Activated T-cell treated with anti-CD3 and anti-CD28 coated beads for 48 hours (primary cell): ENCODE data around the gene SCIMP.
"Not testable (repeated sequence)": the region's sequence is repeated elsewhere in the genome, so short reads cannot be mapped to it uniquely, and the experiment has no call there.

Experiments used
- DNase-seq: peaks from one replicate; pipeline ENCODE4 v3.0.0-alpha.2; 2020; ENCODE audit warnings: low read depth

The SCIMP gene

GRCh38 chr17:5184288-5184687, 50.4 kb downstream of the SCIMP start:
- DNase-seq: no peak

- no peak for DNase-seq
Measured at GRCh38 chr17:5183410-5183793, 51.3 kb downstream of the SCIMP start.

GRCh38 chr17:5182597-5183409, 51.9 kb downstream of the SCIMP start:
- no peak for DNase-seq

- DNase-seq: no peak
Measured at GRCh38 chr17:5181509-5182305, 53.0 kb downstream of the SCIMP start.

- no peak for DNase-seq
Measured at GRCh38 chr17:5179003-5179402, 55.7 kb downstream of the SCIMP start.

GRCh38 chr17:5175027-5175426, 59.6 kb downstream of the SCIMP start:
- not testable (repeated sequence) for DNase-seq

- not testable (repeated sequence) for DNase-seq
Measured at GRCh38 chr17:5165791-5166564, 68.7 kb downstream of the SCIMP start.

- DNase-seq: no peak
Measured at GRCh38 chr17:5164436-5164835, 70.2 kb downstream of the SCIMP start.

GRCh38 chr17:5161793-5162192, 72.9 kb downstream of the SCIMP start:
- DNase-seq: not testable (repeated sequence)

GRCh38 chr17:5160702-5161101, 74.0 kb downstream of the SCIMP start:
- DNase-seq: not testable (repeated sequence)
